ENCODE results near the gene FTO.
"Not testable (repeated sequence)": the region's sequence is repeated elsewhere in the genome, so short reads cannot be mapped to it uniquely, and the experiment has no call there.

The FTO gene

GRCh38 chr16:53878216-53878615 is 174.3 kb downstream of the FTO start:
- no peak for TF ChIP-seq CTCF (IDR thresholded peaks at IDR 0.05; ENCODE audit: control insufficient read depth, insufficient read depth, low read depth, low read length, missing control alignments)
- DNase-seq (ENCODE audit: low read depth), result no peak
- no peak overlapping the region for H3K4me3 ChIP-seq (ENCODE audit: control insufficient read depth, low read depth, low read length)

- no peak overlapping the region for H3K4me3 ChIP-seq (ENCODE audit: control insufficient read depth, low read depth, low read length)
- TF ChIP-seq CTCF (IDR thresholded peaks at IDR 0.05; ENCODE audit: control insufficient read depth, insufficient read depth, low read depth, low read length, missing control alignments), result no peak
- DNase-seq (ENCODE audit: low read depth), result peak; percentile 71
These were observed 177.4 kb downstream of the FTO start for GRCh38 chr16:53881371-53881770.

- no peak for TF ChIP-seq CTCF (IDR thresholded peaks at IDR 0.05; ENCODE audit: control insufficient read depth, insufficient read depth, low read depth, low read length, missing control alignments)
- no peak for DNase-seq (ENCODE audit: low read depth)
- no peak overlapping the region for H3K4me3 ChIP-seq (ENCODE audit: control insufficient read depth, low read depth, low read length)
These were observed 178.4 kb downstream of the FTO start for GRCh38 chr16:53882310-53882709.

GRCh38 chr16:53884748-53885147 is 180.8 kb downstream of the FTO start:
- H3K4me3 ChIP-seq (ENCODE audit: control insufficient read depth, low read depth, low read length), result no peak overlapping the region
- no peak for TF ChIP-seq CTCF (IDR thresholded peaks at IDR 0.05; ENCODE audit: control insufficient read depth, insufficient read depth, low read depth, low read length, missing control alignments)
- no peak for DNase-seq (ENCODE audit: low read depth)

- TF ChIP-seq CTCF (IDR thresholded peaks at IDR 0.05; ENCODE audit: control insufficient read depth, insufficient read depth, low read depth, low read length, missing control alignments), result no peak
- no peak overlapping the region for H3K4me3 ChIP-seq (ENCODE audit: control insufficient read depth, low read depth, low read length)
- DNase-seq (ENCODE audit: low read depth), result no peak
These were observed 182.8 kb downstream of the FTO start for GRCh38 chr16:53886482-53887378.

- no peak for TF ChIP-seq CTCF (IDR thresholded peaks at IDR 0.05; ENCODE audit: control insufficient read depth, insufficient read depth, low read depth, low read length, missing control alignments)
These were observed 184.3 kb downstream of the FTO start for GRCh38 chr16:53888222-53888621.

GRCh38 chr16:53890877-53891276 is 186.9 kb downstream of the FTO start:
- not testable (repeated sequence) for DNase-seq (ENCODE audit: low read depth); H3K4me3 ChIP-seq (ENCODE audit: control insufficient read depth, low read depth, low read length)

More at GRCh38 chr16:53888222-53888621, 184.3 kb downstream of the FTO start:
- no peak overlapping the region for H3K4me3 ChIP-seq (ENCODE audit: control insufficient read depth, low read depth, low read length)
- DNase-seq (ENCODE audit: low read depth), result no peak

Data from AG09309 (cell line).